Astrocyte (in vitro differentiated cells and primary cell): ENCODE results near the gene MYEOV. TPM values are rescaled to one million over a fixed set of nuclear protein-coding genes. Genes with fewer than 3 reads are reported as not detected.

Experiments used
- DNase-seq: peaks from one replicate; pipeline ENCODE4 v3.0.0-alpha.2; 2010; ENCODE audit warnings: low read depth
- FAIRE-seq: peaks from 2 replicates; lab custom pipeline; 2011; peaks lifted over from hg19 to GRCh38; lab: Jason Lieb, UNC
- H2AFZ ChIP-seq: 2 replicates; pipeline ENCODE4 v1.6.0; 2012; ENCODE audit warnings: low read depth, low read length, inconsistent platforms
- H3K27ac ChIP-seq: 2 replicates; pipeline ENCODE4 v1.5.1; 2011; ENCODE audit warnings: low read depth, low read length, inconsistent platforms
- H3K27me3 ChIP-seq: 2 replicates; pipeline ENCODE4 v1.6.0; 2011; ENCODE audit warnings: low read length, inconsistent platforms; ENCODE audit not compliant: insufficient read depth
- H3K36me3 ChIP-seq: 2 replicates; pipeline ENCODE4 v1.5.1; 2011; ENCODE audit warnings: low read length, inconsistent platforms; ENCODE audit not compliant: insufficient read depth
- H3K4me1 ChIP-seq: 2 replicates; pipeline ENCODE4 v1.5.1; 2011; ENCODE audit warnings: low read length, inconsistent platforms; ENCODE audit not compliant: insufficient read depth
- H3K4me2 ChIP-seq: 2 replicates; pipeline ENCODE4 v1.6.0; 2012; ENCODE audit warnings: low read length, inconsistent platforms
- H3K4me3 ChIP-seq: 2 replicates; pipeline ENCODE4 v1.5.1; 2011; ENCODE audit warnings: low read depth, mild to moderate bottlenecking, low read length, inconsistent platforms; ENCODE audit not compliant: insufficient read depth
- H3K79me2 ChIP-seq: 2 replicates; pipeline ENCODE4 v1.6.0; 2012; ENCODE audit warnings: mild to moderate bottlenecking, low read length, inconsistent platforms; ENCODE audit not compliant: insufficient read depth
- H3K9ac ChIP-seq: 2 replicates; pipeline ENCODE4 v1.6.0; 2012; ENCODE audit warnings: mild to moderate bottlenecking, low read length, inconsistent platforms
- H3K9me3 ChIP-seq: 2 replicates; pipeline ENCODE4 v1.5.1; 2012; ENCODE audit warnings: low read depth, mild to moderate bottlenecking, low read length, inconsistent platforms; ENCODE audit not compliant: insufficient read depth
- H4K20me1 ChIP-seq: 2 replicates; pipeline ENCODE4 v1.6.0; 2012; ENCODE audit warnings: low read length, inconsistent platforms; ENCODE audit not compliant: insufficient read depth
- H3K27ac Mint-ChIP-seq: one replicate; pipeline ENCODE4 v1.8.0; 2021; ENCODE audit warnings: mild to moderate bottlenecking, mixed read lengths; ENCODE audit not compliant: unreplicated experiment
- H3K27me3 Mint-ChIP-seq: one replicate; pipeline ENCODE4 v1.8.0; 2021; ENCODE audit warnings: low read depth, mixed read lengths; ENCODE audit not compliant: unreplicated experiment
- H3K36me3 Mint-ChIP-seq: one replicate; pipeline ENCODE4 v1.8.0; 2021; ENCODE audit warnings: low read depth, mixed read lengths; ENCODE audit not compliant: unreplicated experiment
- H3K4me1 Mint-ChIP-seq: one replicate; pipeline ENCODE4 v1.8.0; 2021; ENCODE audit warnings: low read depth, mixed read lengths; ENCODE audit not compliant: unreplicated experiment
- H3K4me3 Mint-ChIP-seq: one replicate; pipeline ENCODE4 v1.8.0; 2021; ENCODE audit warnings: mild to moderate bottlenecking, moderate library complexity, mixed read lengths; ENCODE audit not compliant: unreplicated experiment
- H3K9me3 Mint-ChIP-seq: one replicate; pipeline ENCODE4 v1.8.0; 2021; ENCODE audit warnings: mild to moderate bottlenecking, mixed read lengths; ENCODE audit not compliant: unreplicated experiment
- CTCF ChIP-seq: IDR thresholded peaks from 2 replicates; pipeline ENCODE4 v1.5.1; 2011; ENCODE audit warnings: low read depth, mild to moderate bottlenecking, inconsistent platforms, low read length, moderate library complexity; ENCODE audit not compliant: insufficient read depth
- EZH2 ChIP-seq: IDR thresholded peaks from 2 replicates; pipeline ENCODE4 v1.6.1; 2012; ENCODE audit warnings: mild to moderate bottlenecking, low read length, inconsistent platforms; ENCODE audit not compliant: insufficient read depth
- total RNA-seq: library from RNA; stranded (reverse); gene quantifications from 2 replicates; pipeline ENCODE4 v1.2.1, GENCODE V29; 2021

Gene MYEOV
- total RNA-seq, 1 donor from 2014 or later: not detected

GRCh38 chr11:69307871-69308431 is 14.0 kb downstream of the MYEOV start:
- Histone ChIP-seq H2AFZ (no peak overlapping the region), H3K79me2 (no peaks in the 10 kb centered on the region), H3K4me1 (peaks cover 8% of the 10 kb centered on the region), H3K9ac (no peak overlapping the region), H3K4me3 (no peak overlapping the region), H3K4me2 (no peak overlapping the region), H3K36me3 (no peaks in the 10 kb centered on the region), H3K9me3 (no peaks in the 10 kb centered on the region), H3K27ac (no peak overlapping the region), H3K27me3 (no peaks in the 10 kb centered on the region), H4K20me1 (no peaks in the 10 kb centered on the region)
- TF ChIP-seq CTCF (no peak), EZH2 (no peak)
- H3K27ac Mint-ChIP-seq: no peak overlapping the region
- DNase-seq: no peak
- H3K4me1 Mint-ChIP-seq: peaks cover 5% of the 10 kb centered on the region
- peaks cover 7% of the 10 kb centered on the region for H3K9me3 Mint-ChIP-seq
- H3K36me3 Mint-ChIP-seq: peaks cover 2% of the 10 kb centered on the region
- no peak for FAIRE-seq
- no peak overlapping the region for H3K4me3 Mint-ChIP-seq
- peaks cover 72% of the 10 kb centered on the region for H3K27me3 Mint-ChIP-seq

GRCh38 chr11:69308491-69308911 is 14.5 kb downstream of the MYEOV start:
- Histone ChIP-seq H3K27ac (no peak overlapping the region), H3K79me2 (no peaks in the 10 kb centered on the region), H3K9ac (no peak overlapping the region), H3K36me3 (no peaks in the 10 kb centered on the region), H4K20me1 (no peaks in the 10 kb centered on the region), H3K4me1 (peaks cover 8% of the 10 kb centered on the region), H3K27me3 (no peaks in the 10 kb centered on the region), H2AFZ (no peak overlapping the region), H3K4me2 (no peak overlapping the region), H3K4me3 (no peak overlapping the region), H3K9me3 (no peaks in the 10 kb centered on the region)
- DNase-seq (no peak), FAIRE-seq (no peak)
- H3K27me3 Mint-ChIP-seq: peaks cover 70% of the 10 kb centered on the region
- peaks cover 7% of the 10 kb centered on the region for H3K9me3 Mint-ChIP-seq
- no peak for TF ChIP-seq EZH2
- no peak for TF ChIP-seq CTCF
- H3K27ac Mint-ChIP-seq: no peak overlapping the region
- H3K36me3 Mint-ChIP-seq: peaks cover 2% of the 10 kb centered on the region
- peaks cover 5% of the 10 kb centered on the region for H3K4me1 Mint-ChIP-seq
- no peak overlapping the region for H3K4me3 Mint-ChIP-seq

DNA sequence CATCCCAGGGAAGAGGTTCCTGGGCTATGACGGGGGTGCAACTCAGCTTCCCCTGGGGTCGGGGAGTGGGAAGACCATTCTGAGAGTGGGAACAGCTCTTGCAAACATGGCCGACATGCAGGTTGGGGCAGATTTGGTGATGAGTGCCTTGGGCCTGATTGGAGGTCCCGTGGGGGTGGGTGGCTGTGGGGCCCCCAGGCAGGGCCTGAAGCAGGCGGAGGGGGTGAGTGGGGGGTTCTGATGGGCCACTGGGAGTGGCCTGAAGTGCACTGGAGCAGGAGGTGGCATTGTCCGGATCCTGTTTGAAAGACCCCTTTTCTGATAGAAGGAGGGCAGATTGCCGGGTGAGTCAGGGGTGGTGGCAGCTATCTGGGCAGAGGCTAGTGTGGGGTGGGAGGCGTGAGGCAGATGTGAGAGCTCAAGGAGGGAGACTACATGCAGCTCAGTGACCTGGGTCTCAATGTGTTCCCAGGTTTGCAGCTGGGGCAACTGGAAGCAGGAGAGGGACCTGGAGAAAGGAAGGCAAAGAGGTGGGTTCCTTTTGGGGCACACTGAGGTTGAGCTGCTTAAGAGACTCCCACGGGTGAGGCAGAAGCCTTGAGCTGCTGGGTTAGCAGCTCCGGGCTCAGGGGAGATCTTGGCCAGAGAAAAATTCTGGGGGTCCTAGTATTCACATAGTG is 15.1 kb downstream of the MYEOV start:
- Histone ChIP-seq H3K4me1 (peaks cover 8% of the 10 kb centered on the region), H3K4me2 (no peak overlapping the region), H3K9me3 (no peaks in the 10 kb centered on the region), H3K9ac (no peak overlapping the region), H3K27ac (no peak overlapping the region), H3K36me3 (no peaks in the 10 kb centered on the region), H3K79me2 (no peaks in the 10 kb centered on the region), H2AFZ (no peak overlapping the region), H4K20me1 (no peaks in the 10 kb centered on the region), H3K4me3 (no peak overlapping the region), H3K27me3 (no peaks in the 10 kb centered on the region)
- peaks cover 5% of the 10 kb centered on the region for H3K9me3 Mint-ChIP-seq
- peaks cover 5% of the 10 kb centered on the region for H3K4me1 Mint-ChIP-seq
- DNase-seq (no peak), FAIRE-seq (no peak)
- TF ChIP-seq EZH2 (no peak), CTCF (no peak)
- H3K36me3 Mint-ChIP-seq: peaks cover 2% of the 10 kb centered on the region
- peaks cover 67% of the 10 kb centered on the region for H3K27me3 Mint-ChIP-seq
- H3K27ac Mint-ChIP-seq: no peak overlapping the region
- H3K4me3 Mint-ChIP-seq: no peak overlapping the region
